Measurements from ENCODE around the gene KCNK16.

DNA sequence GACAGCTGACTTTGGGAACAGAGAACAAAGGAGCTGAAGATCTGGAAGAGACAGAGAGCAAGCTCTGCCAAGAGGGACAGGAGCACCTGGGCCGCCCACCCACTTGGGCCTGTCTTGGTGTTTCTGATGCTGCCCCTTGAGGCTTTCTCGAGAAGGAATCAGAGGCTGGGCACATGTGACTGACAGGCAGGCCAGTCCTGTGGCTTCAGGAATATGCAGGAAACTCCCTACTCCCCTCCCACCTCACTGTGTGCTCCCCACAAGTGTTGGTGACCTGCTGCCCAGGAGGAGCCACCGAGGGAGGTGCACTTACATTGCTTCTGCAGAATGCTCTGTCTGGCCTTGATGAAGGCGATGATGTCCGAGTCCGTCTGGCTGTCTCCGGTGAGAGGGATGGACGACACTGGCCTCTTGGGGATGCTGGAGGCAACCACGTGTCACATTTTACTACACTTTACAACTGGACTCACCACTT, 20.9 kb upstream of the KCNK16 start:
- TF ChIP-seq, protein P1, sequence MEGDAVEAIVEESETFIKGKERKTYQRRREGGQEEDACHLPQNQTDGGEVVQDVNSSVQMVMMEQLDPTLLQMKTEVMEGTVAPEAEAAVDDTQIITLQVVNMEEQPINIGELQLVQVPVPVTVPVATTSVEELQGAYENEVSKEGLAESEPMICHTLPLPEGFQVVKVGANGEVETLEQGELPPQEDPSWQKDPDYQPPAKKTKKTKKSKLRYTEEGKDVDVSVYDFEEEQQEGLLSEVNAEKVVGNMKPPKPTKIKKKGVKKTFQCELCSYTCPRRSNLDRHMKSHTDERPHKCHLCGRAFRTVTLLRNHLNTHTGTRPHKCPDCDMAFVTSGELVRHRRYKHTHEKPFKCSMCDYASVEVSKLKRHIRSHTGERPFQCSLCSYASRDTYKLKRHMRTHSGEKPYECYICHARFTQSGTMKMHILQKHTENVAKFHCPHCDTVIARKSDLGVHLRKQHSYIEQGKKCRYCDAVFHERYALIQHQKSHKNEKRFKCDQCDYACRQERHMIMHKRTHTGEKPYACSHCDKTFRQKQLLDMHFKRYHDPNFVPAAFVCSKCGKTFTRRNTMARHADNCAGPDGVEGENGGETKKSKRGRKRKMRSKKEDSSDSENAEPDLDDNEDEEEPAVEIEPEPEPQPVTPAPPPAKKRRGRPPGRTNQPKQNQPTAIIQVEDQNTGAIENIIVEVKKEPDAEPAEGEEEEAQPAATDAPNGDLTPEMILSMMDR (IDR thresholded peaks at IDR 0.05) = no peak
- TF ChIP-seq EP300 (IDR thresholded peaks at IDR 0.05) = no peak
- TF ChIP-seq POLR2A (IDR thresholded peaks at IDR 0.05) = no peak
